ENCODE data around the gene MYMK.

DNA sequence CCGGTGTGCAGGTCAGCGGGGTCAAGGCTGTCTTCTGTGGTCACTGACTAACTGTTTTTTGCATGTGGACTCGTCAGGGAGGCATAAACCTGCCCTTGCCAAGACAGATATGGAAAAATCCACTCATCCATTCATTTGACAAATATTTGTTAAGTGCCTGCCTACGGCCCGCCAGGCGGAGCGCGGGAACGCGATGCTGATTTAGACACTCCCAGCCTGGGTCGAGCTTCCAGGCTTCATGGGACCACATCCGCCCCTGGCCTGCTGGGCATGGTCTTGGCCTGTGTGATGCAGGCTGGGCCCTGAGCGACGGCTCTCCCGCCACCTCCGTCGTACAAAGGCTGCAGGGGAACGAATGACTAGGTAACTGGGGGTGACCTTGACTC lies 18.1 kb downstream of the MYMK start:
- TF ChIP-seq, protein P1, sequence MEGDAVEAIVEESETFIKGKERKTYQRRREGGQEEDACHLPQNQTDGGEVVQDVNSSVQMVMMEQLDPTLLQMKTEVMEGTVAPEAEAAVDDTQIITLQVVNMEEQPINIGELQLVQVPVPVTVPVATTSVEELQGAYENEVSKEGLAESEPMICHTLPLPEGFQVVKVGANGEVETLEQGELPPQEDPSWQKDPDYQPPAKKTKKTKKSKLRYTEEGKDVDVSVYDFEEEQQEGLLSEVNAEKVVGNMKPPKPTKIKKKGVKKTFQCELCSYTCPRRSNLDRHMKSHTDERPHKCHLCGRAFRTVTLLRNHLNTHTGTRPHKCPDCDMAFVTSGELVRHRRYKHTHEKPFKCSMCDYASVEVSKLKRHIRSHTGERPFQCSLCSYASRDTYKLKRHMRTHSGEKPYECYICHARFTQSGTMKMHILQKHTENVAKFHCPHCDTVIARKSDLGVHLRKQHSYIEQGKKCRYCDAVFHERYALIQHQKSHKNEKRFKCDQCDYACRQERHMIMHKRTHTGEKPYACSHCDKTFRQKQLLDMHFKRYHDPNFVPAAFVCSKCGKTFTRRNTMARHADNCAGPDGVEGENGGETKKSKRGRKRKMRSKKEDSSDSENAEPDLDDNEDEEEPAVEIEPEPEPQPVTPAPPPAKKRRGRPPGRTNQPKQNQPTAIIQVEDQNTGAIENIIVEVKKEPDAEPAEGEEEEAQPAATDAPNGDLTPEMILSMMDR (IDR thresholded peaks at IDR 0.05): no peak
- TF ChIP-seq POLR2A (IDR thresholded peaks at IDR 0.05): no peak

All from esophagus squamous epithelium (tissue), 4 donors.